Neutrophil (primary cell): ENCODE data around the gene MMP10.

Experiments
- H3K27ac ChIP-seq: fragments of 200-600 bp; sonication (generic); 2 replicates; pipeline ENCODE4 v1.5.1; 2016; ENCODE audit warnings: mild to moderate bottlenecking, moderate library complexity
- H3K27me3 ChIP-seq: fragments of 200-600 bp; sonication (generic); 2 replicates; pipeline ENCODE4 v1.6.0; 2016; ENCODE audit warnings: mild to moderate bottlenecking
- H3K36me3 ChIP-seq: fragments of 200-600 bp; sonication (generic); 2 replicates; pipeline ENCODE4 v1.5.1; 2017
- H3K4me1 ChIP-seq, 2 experiments: fragments of 200-600 bp in 1 of 2; sonication (generic) in 1 of 2; 1 replicate in 1 of 2; 2 replicates in 1 of 2; pipeline versions ENCODE4 v1.5.1 to v1.6.1; 2013 to 2016; ENCODE audit warnings: low read depth in 1 of 2, low read length in 1 of 2, mild to moderate bottlenecking in 1 of 2, moderate library complexity in 1 of 2; ENCODE audit not compliant: control insufficient read depth in 1 of 2, insufficient read depth in 1 of 2
- H3K4me3 ChIP-seq, 2 experiments: fragments of 200-600 bp in 1 of 2; sonication (generic) in 1 of 2; 1 replicate in 1 of 2; 2 replicates in 1 of 2; pipeline ENCODE4 v1.5.1; 2013 to 2016; ENCODE audit warnings: low read depth in 1 of 2, low read length in 1 of 2, mild to moderate bottlenecking in 1 of 2, moderate library complexity in 1 of 2
- H3K9me3 ChIP-seq: fragments of 200-600 bp; sonication (generic); 2 replicates; pipeline ENCODE4 v1.5.1; 2016
- TF ChIP-seq, protein P1 (sequence below): fragments of 200-600 bp; sonication (generic); IDR thresholded peaks from 2 replicates; pipeline ENCODE4 v1.5.1; 2016; ENCODE audit warnings: antibody characterized with exemption

The MMP10 gene

DNA sequence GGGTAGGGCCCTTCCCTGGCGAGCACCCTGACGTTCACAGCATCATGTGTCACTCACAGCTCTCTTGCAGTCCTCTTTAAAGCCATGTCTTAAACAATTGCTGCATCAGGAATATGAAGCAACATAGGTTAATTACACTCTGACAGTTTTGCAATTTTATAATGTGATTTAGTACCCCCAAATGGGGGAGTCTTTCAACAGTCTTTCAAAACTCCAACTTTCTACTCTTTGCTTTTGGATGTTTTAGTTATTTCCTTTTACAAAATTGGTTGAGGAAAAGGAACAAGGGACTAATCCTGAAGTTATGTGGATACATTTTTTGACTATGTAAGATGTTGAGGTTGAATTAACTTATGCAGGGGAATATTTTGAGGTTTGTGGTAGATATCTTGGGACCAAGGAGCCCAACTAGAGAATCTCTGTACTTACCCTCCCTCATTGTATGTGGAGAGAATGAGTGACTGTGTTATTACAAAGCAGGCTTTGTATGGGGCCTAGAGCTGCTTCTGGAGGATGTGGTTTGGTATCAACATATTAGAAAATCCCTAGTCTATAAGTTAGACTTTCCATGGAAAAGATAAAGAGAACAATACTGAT lies 55.4 kb downstream of the MMP10 start, which contains the start of gene MMP8:
Gene MMP8, minus strand, starts transcription at position 51 of the 597 bp plus-strand sequence. CDS start 99 bp downstream, outside the sequence.
- peaks cover 90 to 95% of the 10 kb centered on the region in 2 experiments for H3K4me1 ChIP-seq
- H3K27ac ChIP-seq = peak within 1 kb of the TSS; percentile 73
- H3K36me3 ChIP-seq = no peaks in the 10 kb centered on the region
- H3K27me3 ChIP-seq = no peaks in the 10 kb centered on the region
- no peaks in the 10 kb centered on the region for H3K9me3 ChIP-seq
- TF ChIP-seq, protein P1, sequence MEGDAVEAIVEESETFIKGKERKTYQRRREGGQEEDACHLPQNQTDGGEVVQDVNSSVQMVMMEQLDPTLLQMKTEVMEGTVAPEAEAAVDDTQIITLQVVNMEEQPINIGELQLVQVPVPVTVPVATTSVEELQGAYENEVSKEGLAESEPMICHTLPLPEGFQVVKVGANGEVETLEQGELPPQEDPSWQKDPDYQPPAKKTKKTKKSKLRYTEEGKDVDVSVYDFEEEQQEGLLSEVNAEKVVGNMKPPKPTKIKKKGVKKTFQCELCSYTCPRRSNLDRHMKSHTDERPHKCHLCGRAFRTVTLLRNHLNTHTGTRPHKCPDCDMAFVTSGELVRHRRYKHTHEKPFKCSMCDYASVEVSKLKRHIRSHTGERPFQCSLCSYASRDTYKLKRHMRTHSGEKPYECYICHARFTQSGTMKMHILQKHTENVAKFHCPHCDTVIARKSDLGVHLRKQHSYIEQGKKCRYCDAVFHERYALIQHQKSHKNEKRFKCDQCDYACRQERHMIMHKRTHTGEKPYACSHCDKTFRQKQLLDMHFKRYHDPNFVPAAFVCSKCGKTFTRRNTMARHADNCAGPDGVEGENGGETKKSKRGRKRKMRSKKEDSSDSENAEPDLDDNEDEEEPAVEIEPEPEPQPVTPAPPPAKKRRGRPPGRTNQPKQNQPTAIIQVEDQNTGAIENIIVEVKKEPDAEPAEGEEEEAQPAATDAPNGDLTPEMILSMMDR = no peak
- no peak within 1 kb of the TSS for H3K4me3 ChIP-seq

- Histone ChIP-seq H3K4me1 (peaks cover 93 to 95% of the 10 kb centered on the region in 2 experiments), H3K4me3 (no peak overlapping the region), H3K27ac (peak overlapping the region; percentile 73), H3K36me3 (no peaks in the 10 kb centered on the region), H3K9me3 (no peaks in the 10 kb centered on the region), H3K27me3 (no peaks in the 10 kb centered on the region)
- TF ChIP-seq, protein P1 = no peak
Observed at GRCh38 chr11:102722821-102723220, 57.6 kb downstream of the MMP10 start.
